Measurements from ENCODE around the gene MEG3.

MEG3 gene

GRCh38 chr14:100835548-100836310 is 9.8 kb downstream of the MEG3 start:
- no peaks in the 10 kb centered on the region for H3K36me3 ChIP-seq (ENCODE audit: control insufficient read depth, insufficient read depth, low read length)
- no peak overlapping the region for H3K4me3 ChIP-seq (ENCODE audit: extremely low read depth, insufficient read depth, low read length, poor library complexity, severe bottlenecking)
- 91 to 96% methylated on average over 14 to 20 of the region's 24 CpGs for WGBS, 2 experiments (ENCODE audit: insufficient coverage in 2 of 2)
- no peaks in the 10 kb centered on the region for H3K9me3 ChIP-seq (ENCODE audit: control insufficient read depth, low read length)
- H3K27ac ChIP-seq (ENCODE audit: low read depth, low read length, severe bottlenecking): no peak overlapping the region
- H3K4me1 ChIP-seq (ENCODE audit: control insufficient read depth, insufficient read depth, low read length, poor library complexity, severe bottlenecking): peaks cover 25% of the 10 kb centered on the region

DNA sequence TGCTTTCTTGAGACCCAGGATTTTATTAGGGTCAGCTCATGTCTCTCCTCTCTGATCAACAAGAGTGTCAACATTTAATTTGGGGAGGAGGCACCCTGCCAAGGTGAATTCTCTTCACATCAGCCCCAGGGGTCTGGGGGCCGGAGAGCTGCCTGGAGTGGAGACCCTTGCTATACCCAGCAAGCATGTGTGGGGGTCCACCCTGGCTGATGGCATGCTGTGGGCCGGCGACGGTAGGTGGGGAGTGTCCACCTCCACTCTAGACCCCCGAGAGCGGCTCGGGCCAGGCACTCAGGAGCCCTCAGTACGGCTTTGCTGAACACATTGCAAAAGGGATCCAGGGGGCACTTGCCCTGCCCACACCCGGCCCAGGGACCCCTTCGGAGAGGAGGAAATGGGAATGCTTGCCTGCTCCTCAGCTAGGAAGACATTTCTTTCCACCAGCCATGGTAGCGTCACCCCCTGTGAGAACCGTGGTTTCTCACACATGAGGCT is 10.4 kb downstream of the MEG3 start:
- H3K4me1 ChIP-seq (ENCODE audit: control insufficient read depth, insufficient read depth, low read length, poor library complexity, severe bottlenecking): peaks cover 28% of the 10 kb centered on the region
- WGBS, 2 experiments (ENCODE audit: insufficient coverage in 2 of 2): 91 to 94% methylated on average over 10 of the region's 12 CpGs

DNA sequence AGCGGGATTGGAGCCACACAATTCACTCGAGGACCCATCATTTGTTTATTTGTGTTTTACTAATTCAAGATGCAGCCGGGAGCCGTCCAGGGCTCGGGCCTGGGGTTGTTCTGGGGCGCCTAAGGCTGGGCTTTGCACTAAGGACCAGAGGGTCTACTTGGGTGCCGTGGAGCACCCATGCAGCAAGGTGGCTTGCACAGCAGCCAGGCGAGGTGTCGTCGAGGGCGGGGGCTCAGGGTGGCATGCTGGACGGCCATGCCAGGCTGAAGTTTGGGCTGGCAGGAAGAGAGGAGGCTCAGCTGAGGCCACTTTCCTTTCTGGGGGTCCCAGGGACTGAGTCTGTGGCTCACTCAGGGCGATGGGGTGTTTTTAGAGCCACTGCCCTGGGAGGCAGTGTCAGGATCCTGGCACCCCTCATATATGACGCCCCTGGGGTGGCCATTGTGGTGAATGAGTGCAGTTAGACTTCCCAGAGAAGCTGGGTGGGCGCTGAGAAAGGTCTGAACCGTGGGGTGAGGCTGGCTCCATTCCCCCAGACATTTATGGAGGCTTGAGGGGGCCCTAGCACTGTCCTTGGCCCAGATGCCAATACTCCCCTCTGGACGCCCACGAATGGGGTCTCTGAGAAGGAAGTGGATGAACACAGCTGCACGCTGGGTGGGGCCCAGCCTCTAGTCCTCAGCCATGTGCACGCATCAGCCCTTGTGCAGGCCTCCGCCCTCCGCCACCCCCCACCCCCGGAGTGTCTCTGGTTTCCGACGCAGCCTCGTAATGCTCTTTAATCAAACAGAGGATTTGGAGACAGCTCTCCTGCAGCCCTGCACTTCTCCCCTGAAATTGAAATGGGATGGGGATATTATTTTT is 11.3 kb downstream of the MEG3 start:
- Histone ChIP-seq H3K27ac (ENCODE audit: low read depth, low read length, severe bottlenecking) (no peak overlapping the region), H3K9me3 (ENCODE audit: control insufficient read depth, low read length) (no peaks in the 10 kb centered on the region), H3K36me3 (ENCODE audit: control insufficient read depth, insufficient read depth, low read length) (no peaks in the 10 kb centered on the region), H3K4me1 (ENCODE audit: control insufficient read depth, insufficient read depth, low read length, poor library complexity, severe bottlenecking) (peaks cover 31% of the 10 kb centered on the region), H3K4me3 (ENCODE audit: extremely low read depth, insufficient read depth, low read length, poor library complexity, severe bottlenecking) (no peak overlapping the region)
- 91 to 95% methylated on average over 21 to 23 of the region's 26 CpGs for WGBS, 2 experiments (ENCODE audit: insufficient coverage in 2 of 2)

More for the DNA sequence above, 10.4 kb downstream of the MEG3 start:
- H3K4me3 ChIP-seq (ENCODE audit: extremely low read depth, insufficient read depth, low read length, poor library complexity, severe bottlenecking): no peak overlapping the region
- no peaks in the 10 kb centered on the region for H3K9me3 ChIP-seq (ENCODE audit: control insufficient read depth, low read length)
- H3K36me3 ChIP-seq (ENCODE audit: control insufficient read depth, insufficient read depth, low read length): no peaks in the 10 kb centered on the region
- no peak overlapping the region for H3K27ac ChIP-seq (ENCODE audit: low read depth, low read length, severe bottlenecking)

GRCh38 chr14:100837805-100838350 is 12.0 kb downstream of the MEG3 start:
- WGBS, 2 experiments (ENCODE audit: insufficient coverage in 2 of 2): 78 to 80% methylated on average over 8 of the region's 8 CpGs
- Histone ChIP-seq H3K4me1 (ENCODE audit: control insufficient read depth, insufficient read depth, low read length, poor library complexity, severe bottlenecking) (peaks cover 38% of the 10 kb centered on the region), H3K36me3 (ENCODE audit: control insufficient read depth, insufficient read depth, low read length) (no peaks in the 10 kb centered on the region), H3K9me3 (ENCODE audit: control insufficient read depth, low read length) (no peaks in the 10 kb centered on the region), H3K27ac (ENCODE audit: low read depth, low read length, severe bottlenecking) (no peak overlapping the region), H3K4me3 (ENCODE audit: extremely low read depth, insufficient read depth, low read length, poor library complexity, severe bottlenecking) (no peak overlapping the region)

DNA sequence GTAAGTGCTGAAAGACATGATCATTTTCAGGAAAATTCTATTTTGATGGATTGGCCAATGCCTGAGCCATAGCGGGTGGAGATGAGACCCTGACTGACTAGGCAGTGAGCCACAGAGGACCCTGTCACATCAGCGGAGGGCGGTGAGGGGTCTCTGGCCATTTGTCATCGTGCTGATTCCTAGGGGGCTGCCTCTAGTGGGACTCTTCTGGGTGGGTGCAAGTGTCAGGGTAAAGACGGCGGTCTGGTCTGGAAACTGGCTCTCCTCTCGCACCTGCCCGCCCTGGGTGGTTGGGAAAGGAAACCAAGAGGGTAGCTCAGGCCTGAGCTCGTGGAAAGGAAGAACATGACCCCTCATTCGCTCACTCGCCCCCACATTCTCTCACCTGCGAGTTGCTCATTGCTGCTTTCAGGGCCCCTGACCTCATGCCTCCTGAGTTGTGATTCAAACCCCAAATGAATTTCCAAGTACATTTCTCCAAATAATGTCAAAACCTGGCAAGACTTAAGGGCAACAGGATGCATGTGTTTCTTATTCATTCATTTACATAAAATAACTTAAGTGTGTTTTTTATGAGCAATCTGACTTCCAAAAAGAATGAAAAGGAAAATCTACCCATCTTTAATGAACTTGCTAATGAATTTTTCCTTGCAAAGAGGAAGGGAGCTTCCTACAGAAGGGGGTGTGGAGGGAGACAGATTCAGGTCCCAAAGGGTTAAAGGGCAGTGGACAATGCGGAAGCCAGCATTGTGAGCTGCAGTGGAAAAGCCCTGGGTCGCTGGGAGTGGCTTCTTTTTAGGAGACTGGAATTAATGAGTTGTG is 12.8 kb downstream of the MEG3 start:
- H3K4me3 ChIP-seq (ENCODE audit: extremely low read depth, insufficient read depth, low read length, poor library complexity, severe bottlenecking): no peak overlapping the region
- H3K4me1 ChIP-seq (ENCODE audit: control insufficient read depth, insufficient read depth, low read length, poor library complexity, severe bottlenecking): peaks cover 44% of the 10 kb centered on the region
- H3K9me3 ChIP-seq (ENCODE audit: control insufficient read depth, low read length): no peaks in the 10 kb centered on the region
- no peak overlapping the region for H3K27ac ChIP-seq (ENCODE audit: low read depth, low read length, severe bottlenecking)
- H3K36me3 ChIP-seq (ENCODE audit: control insufficient read depth, insufficient read depth, low read length): no peaks in the 10 kb centered on the region
- 79 to 82% methylated on average over 13 to 14 of the region's 14 CpGs for WGBS, 2 experiments (ENCODE audit: insufficient coverage in 2 of 2)

- 67 to 83% methylated on average over 2 of the region's 4 CpGs for WGBS, 2 experiments (ENCODE audit: insufficient coverage in 2 of 2)
- Histone ChIP-seq H3K4me1 (ENCODE audit: control insufficient read depth, insufficient read depth, low read length, poor library complexity, severe bottlenecking) (peaks cover 44% of the 10 kb centered on the region), H3K27ac (ENCODE audit: low read depth, low read length, severe bottlenecking) (peak overlapping the region; percentile 1), H3K9me3 (ENCODE audit: control insufficient read depth, low read length) (no peaks in the 10 kb centered on the region), H3K36me3 (ENCODE audit: control insufficient read depth, insufficient read depth, low read length) (no peaks in the 10 kb centered on the region), H3K4me3 (ENCODE audit: extremely low read depth, insufficient read depth, low read length, poor library complexity, severe bottlenecking) (no peak overlapping the region)
Observed at GRCh38 chr14:100839315-100839585, 13.3 kb downstream of the MEG3 start.

GRCh38 chr14:100839681-100840111 is 13.8 kb downstream of the MEG3 start:
- peak overlapping the region; percentile 45 for H3K27ac ChIP-seq (ENCODE audit: low read depth, low read length, severe bottlenecking)

GRCh38 chr14:100840286-100841065 is 14.6 kb downstream of the MEG3 start:
- H3K36me3 ChIP-seq (ENCODE audit: control insufficient read depth, insufficient read depth, low read length): no peaks in the 10 kb centered on the region
- H3K27ac ChIP-seq (ENCODE audit: low read depth, low read length, severe bottlenecking): peak overlapping the region; percentile 45
- 59 to 62% methylated on average over 14 to 15 of the region's 21 CpGs for WGBS, 2 experiments (ENCODE audit: insufficient coverage in 2 of 2)
- no peak overlapping the region for H3K4me3 ChIP-seq (ENCODE audit: extremely low read depth, insufficient read depth, low read length, poor library complexity, severe bottlenecking)
- H3K9me3 ChIP-seq (ENCODE audit: control insufficient read depth, low read length): no peaks in the 10 kb centered on the region
- H3K4me1 ChIP-seq (ENCODE audit: control insufficient read depth, insufficient read depth, low read length, poor library complexity, severe bottlenecking): peaks cover 44% of the 10 kb centered on the region

More at GRCh38 chr14:100839681-100840111, 13.8 kb downstream of the MEG3 start:
- peaks cover 44% of the 10 kb centered on the region for H3K4me1 ChIP-seq (ENCODE audit: control insufficient read depth, insufficient read depth, low read length, poor library complexity, severe bottlenecking)
- no peaks in the 10 kb centered on the region for H3K9me3 ChIP-seq (ENCODE audit: control insufficient read depth, low read length)
- H3K36me3 ChIP-seq (ENCODE audit: control insufficient read depth, insufficient read depth, low read length): no peaks in the 10 kb centered on the region
- WGBS, 2 experiments (ENCODE audit: insufficient coverage in 2 of 2): 80 to 89% methylated on average over 10 to 14 of the region's 14 CpGs
- no peak overlapping the region for H3K4me3 ChIP-seq (ENCODE audit: extremely low read depth, insufficient read depth, low read length, poor library complexity, severe bottlenecking)

GRCh38 chr14:100841066-100841760 is 15.3 kb downstream of the MEG3 start:
- Histone ChIP-seq H3K9me3 (ENCODE audit: control insufficient read depth, low read length) (no peaks in the 10 kb centered on the region), H3K4me3 (ENCODE audit: extremely low read depth, insufficient read depth, low read length, poor library complexity, severe bottlenecking) (no peak overlapping the region), H3K27ac (ENCODE audit: low read depth, low read length, severe bottlenecking) (no peak overlapping the region), H3K36me3 (ENCODE audit: control insufficient read depth, insufficient read depth, low read length) (no peaks in the 10 kb centered on the region), H3K4me1 (ENCODE audit: control insufficient read depth, insufficient read depth, low read length, poor library complexity, severe bottlenecking) (peaks cover 44% of the 10 kb centered on the region)
- WGBS, 2 experiments (ENCODE audit: insufficient coverage in 2 of 2): 87 to 90% methylated on average over 20 to 21 of the region's 21 CpGs

Data from mesodermal cell (in vitro differentiated cells).